ENCODE measurements around the gene MMP19.
"Not testable (repeated sequence)": the region's sequence is repeated elsewhere in the genome, so short reads cannot be mapped to it uniquely, and the experiment has no call there.

Gene MMP19

GRCh38 chr12:55842681-55843429 is at the start of gene MMP19:
MMP19 (minus strand) TSS chr12:55842936; CDS start chr12:55842830, 106 bp downstream.
- in situ Hi-C loops (cut with MboI; ENCODE audit: low sequenced_read_pairs): no loop called here

GRCh38 chr12:55891310-55891709 is 48.6 kb upstream of the MMP19 start:
- in situ Hi-C loops (cut with MboI; ENCODE audit: low sequenced_read_pairs): no loop called here

- in situ Hi-C loops (cut with MboI; ENCODE audit: low sequenced_read_pairs): no loop called here
Measured at GRCh38 chr12:55885113-55885512, 42.4 kb upstream of the MMP19 start.

- in situ Hi-C loops (cut with MboI; ENCODE audit: low sequenced_read_pairs): no loop called here
Measured at GRCh38 chr12:55877824-55878223, 35.1 kb upstream of the MMP19 start.

GRCh38 chr12:55875704-55876467 is 33.1 kb upstream of the MMP19 start:
- in situ Hi-C loops (cut with MboI; ENCODE audit: low sequenced_read_pairs): no loop called here

GRCh38 chr12:55874443-55874842 is 31.7 kb upstream of the MMP19 start:
- in situ Hi-C loops (cut with MboI; ENCODE audit: low sequenced_read_pairs): no loop called here

GRCh38 chr12:55866454-55867004 is 23.8 kb upstream of the MMP19 start:
- in situ Hi-C loops (cut with MboI; ENCODE audit: low sequenced_read_pairs): not testable (repeated sequence)

- in situ Hi-C loops (cut with MboI; ENCODE audit: low sequenced_read_pairs): no loop called here
Measured at GRCh38 chr12:55865327-55865726, 22.6 kb upstream of the MMP19 start.

GRCh38 chr12:55862931-55863330 is 20.2 kb upstream of the MMP19 start:
- in situ Hi-C loops (cut with MboI; ENCODE audit: low sequenced_read_pairs): not testable (repeated sequence)

- in situ Hi-C loops (cut with MboI; ENCODE audit: low sequenced_read_pairs): no loop called here
Measured at GRCh38 chr12:55862286-55862685, 19.6 kb upstream of the MMP19 start.

- in situ Hi-C loops (cut with MboI; ENCODE audit: low sequenced_read_pairs): no loop called here
Measured at GRCh38 chr12:55861871-55862270, 19.1 kb upstream of the MMP19 start.

GRCh38 chr12:55861396-55861795 is 18.7 kb upstream of the MMP19 start:
- in situ Hi-C loops (cut with MboI; ENCODE audit: low sequenced_read_pairs): no loop called here

GRCh38 chr12:55852740-55853139 is 10.0 kb upstream of the MMP19 start:
- in situ Hi-C loops (cut with MboI; ENCODE audit: low sequenced_read_pairs): no loop called here

GRCh38 chr12:55850893-55851292 is 8.2 kb upstream of the MMP19 start:
- in situ Hi-C loops (cut with MboI; ENCODE audit: low sequenced_read_pairs): no loop called here

GRCh38 chr12:55850401-55850800 is 7.7 kb upstream of the MMP19 start:
- in situ Hi-C loops (cut with MboI; ENCODE audit: low sequenced_read_pairs): no loop called here

GRCh38 chr12:55849616-55850343 is 7.0 kb upstream of the MMP19 start:
- in situ Hi-C loops (cut with MboI; ENCODE audit: low sequenced_read_pairs): no loop called here

- in situ Hi-C loops (cut with MboI; ENCODE audit: low sequenced_read_pairs): no loop called here
Measured at GRCh38 chr12:55847603-55848291, 5.0 kb upstream of the MMP19 start.

GRCh38 chr12:55847033-55847432 is 4.3 kb upstream of the MMP19 start:
- in situ Hi-C loops (cut with MboI; ENCODE audit: low sequenced_read_pairs): no loop called here

GRCh38 chr12:55845785-55846496 is 3.2 kb upstream of the MMP19 start:
- in situ Hi-C loops (cut with MboI; ENCODE audit: low sequenced_read_pairs): no loop called here

- in situ Hi-C loops (cut with MboI; ENCODE audit: low sequenced_read_pairs): no loop called here
Measured at GRCh38 chr12:55845361-55845760, 2.6 kb upstream of the MMP19 start.

Measured in HL-60/S4 treated with retinoic acid at 250 ng/mL for 4 days and 3 days (cell line).